NCI-H510A (cell line): ENCODE results near the gene CCDC144A.
"Not testable (repeated sequence)": the region's sequence is repeated elsewhere in the genome, so short reads cannot be mapped to it uniquely, and the experiment has no call there.

Source experiments
- DNase-seq: peaks from one replicate; lab custom pipeline; 2025; lab: John Stamatoyannopoulos, UW

The CCDC144A gene

DNA sequence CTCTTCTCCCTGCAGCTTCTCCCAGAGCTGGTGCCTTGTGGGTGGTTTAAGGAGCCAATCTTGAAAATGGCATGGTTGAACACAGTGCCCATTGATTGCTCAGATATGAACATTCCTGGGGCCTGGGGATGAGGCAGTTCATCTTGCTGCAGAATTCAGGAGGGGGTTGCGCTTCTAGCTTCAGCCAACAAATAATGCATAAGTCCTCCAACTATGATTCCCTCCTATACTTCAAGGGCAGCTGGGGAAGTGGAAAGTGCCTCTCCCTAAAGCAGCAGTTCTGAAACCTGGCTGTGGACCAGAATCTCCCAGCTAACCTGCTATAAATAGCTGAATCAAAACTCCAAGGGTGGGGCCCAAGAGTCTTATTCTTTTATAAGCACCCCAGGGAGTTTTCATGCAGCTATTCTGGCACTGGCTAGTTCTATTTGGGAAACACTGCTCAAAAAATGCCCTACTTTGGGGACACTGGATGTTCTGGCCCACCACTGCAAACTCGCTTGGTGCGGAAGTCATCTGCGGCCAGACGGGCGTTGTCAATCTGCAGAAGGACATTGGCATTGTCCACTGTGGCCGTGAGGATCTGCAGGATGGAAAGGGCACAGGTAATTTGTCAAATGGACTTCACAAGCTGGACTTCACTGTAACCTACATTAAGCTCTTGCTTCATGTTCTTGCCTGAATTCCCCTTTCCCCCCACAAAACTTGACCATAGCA, 130.3 kb downstream of the CCDC144A start:
- DNase-seq: no peak

DNA sequence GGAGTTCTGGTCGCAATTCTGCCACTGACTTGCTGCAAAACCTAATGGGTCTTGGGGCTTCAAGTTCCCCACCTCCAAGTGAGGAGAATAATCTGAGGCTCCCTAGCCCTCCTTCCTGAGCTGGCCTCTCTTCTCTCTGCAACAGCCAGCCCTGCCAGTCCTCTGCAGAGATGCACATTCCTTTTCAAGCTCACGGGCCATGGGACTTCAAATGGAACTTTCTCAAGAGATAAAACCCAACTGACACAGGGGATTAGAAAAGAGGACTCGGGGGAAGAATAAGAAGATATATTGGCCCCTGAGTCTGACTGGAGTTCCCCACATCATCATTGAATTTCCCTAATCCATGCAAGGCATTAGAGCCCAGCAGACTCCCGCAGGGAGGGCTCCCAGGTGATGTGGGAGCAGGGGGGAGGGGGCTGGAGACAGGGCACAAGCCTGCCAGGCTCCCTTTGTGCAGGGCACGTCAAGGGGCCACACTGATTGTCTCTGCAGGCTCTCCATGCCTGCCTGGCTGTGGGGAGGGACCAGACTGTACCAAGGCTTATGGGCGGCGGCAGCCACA, 131.0 kb downstream of the CCDC144A start:
- no peak for DNase-seq

DNA sequence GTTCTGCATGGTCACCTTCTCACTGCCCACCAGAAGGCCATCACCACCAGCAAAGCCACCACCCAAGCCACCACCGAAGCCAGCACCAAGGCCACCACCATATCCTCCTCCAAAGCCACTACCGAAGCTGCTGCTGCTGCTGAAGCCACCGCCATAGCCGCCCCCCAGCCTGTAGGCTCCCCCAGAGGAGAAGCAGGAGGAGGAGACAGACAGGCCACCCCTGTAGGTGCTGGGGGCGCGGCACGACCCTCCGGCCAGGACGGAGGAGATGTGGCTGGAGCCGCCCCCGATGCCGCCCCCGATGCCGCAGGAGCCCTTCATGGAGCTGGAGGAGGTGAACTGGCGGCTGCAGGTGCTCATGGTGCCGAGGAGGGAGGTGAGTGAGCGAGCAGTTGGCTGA, 132.1 kb downstream of the CCDC144A start:
- DNase-seq: not testable (repeated sequence)

DNA sequence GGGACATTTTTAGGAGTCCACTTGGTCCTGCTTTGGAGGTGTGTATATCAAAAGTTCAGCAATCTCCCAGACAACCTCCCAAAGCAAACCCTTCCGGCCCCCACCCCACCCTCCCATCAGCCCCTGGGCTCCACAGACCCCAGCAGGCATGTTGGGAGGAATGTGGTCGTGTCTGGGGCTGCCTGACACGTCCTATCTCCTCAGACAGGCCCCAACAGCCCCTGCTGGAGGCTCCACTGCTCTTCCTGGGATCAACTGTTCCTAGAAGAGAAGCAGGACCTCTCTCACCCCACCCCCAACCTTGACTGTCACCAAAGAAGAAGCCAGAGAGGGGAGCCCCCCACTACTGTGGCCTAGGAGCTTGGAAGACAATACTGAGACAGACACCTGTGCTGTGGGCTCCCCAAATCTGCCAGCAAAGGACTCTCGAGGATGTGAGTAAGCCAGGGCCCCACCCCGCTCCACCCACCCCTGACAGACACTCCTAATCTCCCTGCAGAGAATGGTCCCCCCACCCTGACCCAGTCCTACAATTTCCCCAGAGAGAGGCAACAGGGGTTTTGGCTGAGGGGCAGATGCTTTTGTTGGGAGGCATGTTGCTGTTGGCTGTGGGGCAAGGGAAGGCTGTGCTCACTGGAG, 133.8 kb downstream of the CCDC144A start:
- not testable (repeated sequence) for DNase-seq
